Fibroblast of upper back skin (primary cell): ENCODE measurements around the gene SLC13A5.
A peak's percentile ranks its signal among the peaks of the same experiment; 100 is the strongest.
"Not testable (repeated sequence)": the region's sequence is repeated elsewhere in the genome, so short reads cannot be mapped to it uniquely, and the experiment has no call there.

ENCODE experiments used
- DNase-seq: peaks from one replicate; pipeline ENCODE4 v3.0.0-alpha.2; 2013

Gene SLC13A5

DNA sequence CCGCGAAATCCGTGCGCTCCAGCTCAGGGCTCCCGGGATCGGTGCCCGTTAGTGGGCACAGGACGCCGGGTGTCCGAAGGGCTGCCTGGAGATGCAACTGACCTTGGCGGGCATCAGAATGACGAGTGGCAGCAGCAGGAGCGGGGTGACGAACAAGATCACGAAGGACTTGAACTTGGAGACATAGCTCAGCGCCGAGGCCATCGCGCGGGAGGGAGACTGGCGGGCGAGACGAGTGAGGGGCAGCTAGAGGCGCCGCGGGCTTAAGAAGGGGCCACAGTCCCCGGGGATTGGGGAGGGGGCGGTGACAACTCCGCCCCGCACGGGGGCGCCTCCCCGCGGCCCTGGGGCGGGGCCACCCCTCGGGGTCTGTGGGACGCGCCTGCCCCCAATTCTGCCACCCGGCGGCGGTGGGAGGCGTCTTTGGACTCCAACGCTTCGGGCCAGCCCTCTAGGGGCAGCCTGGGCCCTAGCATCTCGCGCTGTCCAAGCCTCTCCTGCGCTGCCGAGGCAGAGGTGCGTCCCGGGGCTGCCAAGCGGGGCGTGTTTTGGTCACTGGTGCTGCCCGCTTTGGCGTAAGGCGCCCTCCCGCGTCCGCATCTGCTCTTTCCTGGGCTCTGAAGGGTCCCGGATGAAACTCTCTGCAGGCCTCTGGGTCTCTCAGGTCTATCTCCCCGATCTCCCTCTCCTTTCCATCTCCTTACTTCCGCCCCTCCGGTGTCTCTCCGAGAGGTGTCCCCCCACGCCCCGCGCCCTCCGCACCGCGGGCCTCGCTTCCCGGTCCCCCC is at the start of gene SLC13A5:
SLC13A5 (minus strand) TSS at position 240 of the 788 bp plus-strand sequence; CDS start at position 204, 36 bp downstream.
- peak; percentile 41 for DNase-seq

DNA sequence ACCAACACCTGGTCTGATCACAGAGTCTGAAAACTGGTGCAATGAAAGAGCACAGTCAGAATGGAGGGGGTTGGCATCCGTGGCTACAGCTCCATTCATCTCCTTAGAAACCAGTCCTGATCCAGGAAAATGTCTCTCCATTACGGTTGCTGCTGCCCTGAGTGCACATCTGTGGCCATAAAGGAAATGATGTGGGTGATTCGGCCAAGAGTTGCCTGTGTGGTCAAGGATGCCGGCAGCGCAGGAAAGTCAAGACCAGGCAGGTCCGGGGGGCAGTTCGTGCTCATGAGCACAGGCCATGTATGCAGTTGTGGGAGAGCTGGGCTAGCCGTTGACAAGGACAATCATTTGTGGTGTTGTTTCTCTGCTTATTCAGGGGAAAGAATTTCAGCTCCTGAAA is 48.6 kb upstream of the SLC13A5 start:
- no peak for DNase-seq

DNA sequence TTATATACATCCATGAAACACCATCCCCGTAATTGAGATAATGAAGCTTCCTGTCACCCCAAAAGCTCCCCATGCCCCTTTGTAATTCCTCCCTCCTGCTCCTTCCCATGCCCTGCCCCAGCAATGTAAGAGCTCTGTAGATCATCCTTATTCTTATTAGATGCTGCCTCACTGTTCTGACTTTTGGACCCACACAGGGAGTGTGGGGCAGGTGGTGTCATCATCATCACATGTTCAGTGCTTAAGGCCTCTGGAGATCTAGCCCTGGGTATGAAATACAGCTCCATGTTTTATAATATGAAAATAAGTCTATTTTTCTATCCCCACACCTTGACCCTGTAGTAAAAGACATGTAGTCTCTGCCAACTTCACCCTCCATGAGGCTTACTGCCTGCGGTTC is 44.6 kb upstream of the SLC13A5 start:
- no peak for DNase-seq

DNA sequence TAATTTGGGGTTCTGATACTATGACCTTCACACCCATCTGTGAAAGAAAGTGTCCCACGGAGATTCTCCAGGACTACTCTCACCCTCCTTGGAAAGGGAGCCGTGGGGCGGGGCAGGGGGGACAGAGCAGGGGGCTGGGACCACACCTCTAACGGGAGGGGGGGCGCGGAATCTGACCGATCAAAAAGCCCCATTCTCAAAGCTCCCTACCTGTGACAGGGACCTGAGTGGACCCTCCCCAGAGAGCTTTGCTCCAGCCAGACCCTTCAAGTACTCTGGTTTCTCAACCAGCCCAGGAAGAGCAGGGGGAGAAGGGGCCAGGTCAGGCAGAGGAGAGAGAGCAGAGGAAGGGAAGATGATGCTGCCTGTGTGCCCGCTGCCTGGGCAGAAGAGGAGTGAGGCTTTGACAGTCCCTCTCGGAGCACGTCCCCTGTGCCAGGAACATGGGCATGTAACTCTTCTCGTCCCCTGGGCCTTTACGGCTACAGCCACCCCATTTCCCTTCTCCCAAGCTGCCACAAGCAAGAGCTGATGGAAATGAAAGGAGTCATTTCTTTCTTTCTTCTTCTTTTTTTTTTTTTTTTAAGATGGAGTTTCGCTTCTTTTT is 43.4 kb upstream of the SLC13A5 start:
- DNase-seq: no peak

DNA sequence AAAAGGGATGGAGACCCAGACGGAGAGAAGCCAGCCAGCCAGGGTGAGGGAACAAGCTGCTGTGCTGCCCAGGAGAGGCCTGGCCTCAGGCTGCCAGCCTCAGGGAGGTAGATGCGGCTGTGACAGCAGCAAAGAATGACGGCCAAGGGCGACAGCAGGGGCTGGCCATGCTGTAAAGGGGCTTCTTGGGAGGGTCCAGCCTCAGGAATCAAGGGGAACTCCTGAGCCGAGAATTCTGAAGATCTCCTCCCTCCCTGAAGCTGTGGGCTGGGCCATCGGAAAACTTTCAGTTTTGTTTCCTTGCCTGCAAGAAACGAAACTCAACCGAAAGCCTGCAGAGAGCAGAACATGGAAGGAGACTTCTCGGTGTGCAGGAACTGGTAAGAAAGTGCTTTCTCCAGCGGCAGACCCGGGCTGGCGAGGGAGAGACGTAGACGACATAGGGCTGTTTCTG is 42.6 kb upstream of the SLC13A5 start, which contains the start of gene XAF1:
XAF1 (plus strand) TSS at position 316 of the 454 bp plus-strand sequence; CDS start at position 349, 33 bp downstream.
- peak; percentile 41 for DNase-seq

DNA sequence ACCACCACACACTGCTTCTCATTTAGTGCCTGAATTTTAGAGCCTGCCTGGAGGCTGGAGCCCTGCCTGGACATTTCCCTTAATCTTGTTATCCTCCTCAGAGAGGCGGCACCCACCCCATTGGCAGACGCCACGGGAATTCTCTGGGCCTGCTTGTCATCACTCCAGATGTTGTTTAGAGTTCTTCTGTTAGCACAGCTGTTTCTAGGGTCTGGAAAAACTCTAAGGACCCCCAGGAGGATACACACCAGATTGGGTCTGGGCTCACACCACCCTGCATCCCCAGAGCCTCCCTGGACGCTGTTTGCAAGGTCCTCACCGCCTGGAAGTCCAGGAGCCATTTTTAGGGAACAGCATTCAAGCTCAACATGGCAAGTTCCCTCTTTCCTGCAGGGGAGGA is 42.1 kb upstream of the SLC13A5 start:
- DNase-seq: peak; percentile 43

DNA sequence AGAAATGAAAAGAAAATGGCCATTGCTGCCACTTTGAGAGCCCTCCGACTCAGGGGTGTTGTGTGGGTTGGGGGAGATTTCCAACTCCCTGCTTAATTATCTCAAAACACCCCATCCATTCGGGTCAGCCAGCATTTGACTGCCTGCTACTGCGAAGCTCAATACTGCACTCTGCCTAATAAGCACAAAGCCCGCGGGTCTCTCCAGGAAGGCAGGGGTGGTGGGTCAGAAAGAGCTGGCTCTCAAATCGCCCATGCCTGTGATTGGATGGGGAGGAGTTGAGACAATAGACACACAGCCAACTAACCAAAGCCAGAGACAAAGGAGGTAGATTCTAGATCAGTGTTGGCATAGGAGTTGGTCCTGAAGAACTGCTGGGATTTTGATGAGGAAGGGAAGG is 40.4 kb upstream of the SLC13A5 start:
- DNase-seq: peak; percentile 15

DNA sequence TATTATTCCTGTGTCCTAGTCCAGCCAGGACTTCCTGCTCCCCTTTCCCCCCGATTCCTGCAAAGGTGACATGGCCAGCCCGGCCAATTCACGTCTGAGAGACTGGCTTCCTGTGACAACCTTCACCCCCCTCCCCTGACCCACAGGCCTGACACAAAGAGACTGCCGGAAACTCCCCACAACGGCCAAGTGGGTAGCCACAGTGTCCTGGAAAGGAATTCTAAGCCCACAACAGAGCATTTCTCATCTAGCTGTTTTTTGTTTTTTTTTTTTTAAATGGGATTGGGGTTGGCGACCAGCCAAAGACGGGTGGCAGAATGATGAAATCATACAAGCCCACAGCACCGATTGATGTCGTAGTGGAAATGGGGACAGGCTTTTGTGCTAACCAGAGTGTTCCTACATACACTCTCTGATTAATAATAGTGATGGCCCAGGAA is 39.9 kb upstream of the SLC13A5 start:
- peak; percentile 96 for DNase-seq

DNA sequence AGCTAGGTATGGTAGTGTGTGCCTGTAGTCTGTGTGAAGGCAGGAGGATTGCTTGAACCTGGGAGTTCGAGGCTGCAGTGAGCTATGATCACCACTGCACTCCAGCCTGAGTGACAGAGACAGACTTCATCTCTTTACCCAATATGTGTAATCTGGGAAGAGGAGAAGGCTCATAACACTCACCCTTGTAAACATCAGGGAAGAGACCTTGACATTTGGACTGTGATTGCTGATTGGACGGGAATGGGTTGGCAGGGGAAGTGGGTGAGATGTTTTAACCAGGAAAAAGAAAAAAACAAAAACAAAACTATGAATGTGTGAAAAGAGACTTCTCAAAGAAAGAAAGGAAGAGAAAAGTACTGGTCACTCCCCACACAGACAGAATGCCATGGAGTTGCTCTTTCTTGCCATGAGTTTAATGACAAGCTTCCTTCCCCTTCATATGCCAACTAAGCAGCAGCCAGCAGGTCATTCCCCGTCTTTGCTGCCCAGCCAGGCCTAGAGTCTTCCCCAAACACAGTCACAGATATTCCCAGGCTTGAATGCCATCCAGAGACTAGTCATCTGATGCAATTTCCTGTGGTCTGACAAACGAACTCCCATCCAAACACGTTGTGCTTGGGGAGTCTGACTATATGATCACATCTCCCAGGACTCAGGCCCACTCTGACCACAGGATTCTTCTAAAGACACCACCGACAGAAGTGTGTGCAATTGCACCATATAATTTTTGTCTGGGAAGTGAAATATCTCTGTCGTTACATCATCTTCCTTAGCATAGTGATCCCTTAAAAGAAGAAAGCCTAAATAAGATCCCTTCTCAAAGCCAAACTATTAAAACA is 39.1 kb upstream of the SLC13A5 start:
- peak; percentile 100 for DNase-seq

DNA sequence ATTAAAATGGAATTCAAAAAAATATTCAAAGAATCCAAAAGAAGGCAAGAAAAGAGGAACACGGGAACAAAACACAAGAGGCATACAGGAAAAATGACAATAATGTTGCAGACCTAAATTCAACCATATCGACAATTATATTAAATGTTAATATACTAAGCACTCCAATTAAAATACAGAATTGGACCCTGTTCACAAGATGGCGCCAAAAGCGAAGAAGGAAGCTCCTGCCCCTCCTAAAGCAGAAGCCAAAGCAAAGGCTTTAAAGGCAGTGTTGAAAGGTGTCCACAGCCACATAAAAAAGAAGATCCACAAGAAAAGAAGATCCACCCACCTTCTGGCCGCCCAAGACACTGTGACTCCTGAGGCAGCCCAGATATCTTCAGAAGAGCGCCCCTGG is 36.4 kb upstream of the SLC13A5 start:
- DNase-seq: peak; percentile 47

DNA sequence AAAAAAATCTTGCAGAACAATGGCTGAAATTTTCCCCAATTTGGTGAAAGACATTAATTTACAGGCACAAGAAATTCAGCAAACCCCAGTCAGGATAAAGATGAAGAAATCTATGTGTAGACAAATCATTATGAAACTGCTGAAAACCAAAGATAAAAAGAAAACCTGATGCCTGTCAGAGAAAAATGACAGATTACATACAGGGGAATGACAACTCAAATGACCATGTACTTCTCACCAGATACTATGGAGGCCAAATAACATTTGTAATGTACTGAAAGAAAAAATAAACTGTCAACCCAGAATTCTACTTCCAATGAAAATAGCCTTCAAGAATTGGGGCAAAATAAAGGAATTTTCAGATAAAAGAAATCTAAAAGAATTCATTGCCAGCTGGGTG is 35.4 kb upstream of the SLC13A5 start:
- DNase-seq: no peak

DNA sequence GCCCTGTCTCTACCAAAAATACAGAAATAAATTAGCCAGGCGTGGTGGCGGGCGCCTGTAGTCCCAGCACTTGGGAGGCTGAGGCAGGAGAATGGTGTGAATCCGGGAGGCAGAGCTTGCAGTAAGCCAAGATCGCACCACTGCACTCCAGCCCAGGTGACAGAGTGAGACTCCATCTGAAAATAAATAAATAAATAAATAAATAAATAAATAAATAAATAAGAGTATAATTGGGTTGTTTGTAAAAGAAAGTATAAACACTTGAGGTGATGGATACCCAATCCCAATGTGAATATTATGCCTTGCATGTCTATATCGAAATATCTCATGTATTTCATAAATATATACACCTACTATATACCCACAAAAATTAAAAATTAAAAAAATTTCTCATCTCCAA is 33.5 kb upstream of the SLC13A5 start:
- not testable (repeated sequence) for DNase-seq

DNA sequence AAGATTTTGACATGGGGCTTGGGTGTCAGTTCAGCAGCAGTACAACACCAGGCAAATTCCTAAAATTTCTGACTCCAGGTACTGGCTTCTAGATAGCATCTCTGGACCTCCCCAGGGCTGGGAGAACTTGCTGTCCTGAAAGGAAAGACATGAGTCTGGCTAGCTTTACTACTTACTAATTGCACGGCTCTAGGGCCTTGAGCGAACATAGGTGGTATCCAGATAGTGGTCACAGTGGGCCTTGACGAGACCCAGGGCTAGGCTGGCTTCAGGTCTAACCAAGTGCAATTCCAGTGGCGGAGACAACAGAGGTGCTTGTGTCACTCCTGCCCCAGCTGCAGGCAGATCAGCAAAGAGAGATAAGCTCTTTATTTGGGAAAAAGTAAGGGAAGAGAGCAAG is 16.4 kb upstream of the SLC13A5 start:
- no peak for DNase-seq

DNA sequence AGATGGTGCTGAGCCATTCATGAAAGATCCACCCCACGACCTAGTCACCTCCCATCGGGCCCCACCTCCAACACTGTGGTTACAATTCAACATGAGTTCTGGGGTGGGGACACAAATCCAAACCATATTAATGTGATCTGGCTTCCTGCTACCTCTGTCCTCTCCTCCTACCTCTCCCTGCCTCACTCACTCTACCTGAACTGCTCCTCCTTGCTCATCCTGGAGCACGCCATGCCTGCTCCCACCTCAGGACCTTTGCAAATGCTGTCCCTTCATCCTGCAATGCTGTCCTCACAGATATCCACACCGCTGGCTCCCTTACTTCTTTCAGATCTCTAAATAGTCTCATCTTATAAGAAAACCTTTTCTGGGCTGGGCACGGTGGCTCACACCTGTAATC is 10.8 kb upstream of the SLC13A5 start:
- no peak for DNase-seq

DNA sequence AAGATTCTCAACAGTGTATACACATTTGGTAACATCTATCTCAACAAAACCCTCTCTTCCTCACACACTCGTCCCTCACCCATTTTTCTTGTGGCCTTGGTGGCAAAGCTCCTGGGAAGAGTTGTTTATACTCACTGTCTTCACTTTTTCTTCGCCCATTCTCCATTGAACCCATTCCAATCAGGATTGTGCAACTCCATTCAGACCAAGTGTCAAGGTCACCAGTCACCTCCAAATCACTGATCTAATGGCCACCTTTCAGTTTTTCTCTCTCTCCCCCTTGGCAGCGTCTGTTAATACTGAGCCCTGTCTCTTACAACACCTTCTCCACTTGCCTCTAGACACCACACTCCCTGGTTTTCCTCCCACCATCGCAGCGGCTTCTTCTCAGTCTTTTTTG is 8.6 kb upstream of the SLC13A5 start:
- no peak for DNase-seq

DNA sequence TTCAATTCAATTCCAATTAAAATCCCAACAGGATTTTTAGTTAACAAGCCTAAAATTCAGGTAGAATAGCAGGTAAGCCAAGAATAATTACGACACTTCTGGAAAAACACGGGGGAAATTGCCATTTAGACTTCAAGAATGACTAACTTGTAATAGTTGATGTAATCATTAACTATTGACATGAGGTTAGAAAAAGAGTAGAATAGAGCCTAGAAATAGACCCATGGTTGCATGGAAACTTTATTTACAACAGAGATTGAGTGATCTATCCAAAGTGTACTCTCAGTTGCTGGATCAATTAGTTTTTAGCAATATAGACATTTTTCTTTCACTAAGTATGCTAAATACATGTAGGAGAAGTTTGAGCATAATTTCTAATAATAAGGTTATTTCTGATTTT is 3.6 kb upstream of the SLC13A5 start:
- DNase-seq: no peak

DNA sequence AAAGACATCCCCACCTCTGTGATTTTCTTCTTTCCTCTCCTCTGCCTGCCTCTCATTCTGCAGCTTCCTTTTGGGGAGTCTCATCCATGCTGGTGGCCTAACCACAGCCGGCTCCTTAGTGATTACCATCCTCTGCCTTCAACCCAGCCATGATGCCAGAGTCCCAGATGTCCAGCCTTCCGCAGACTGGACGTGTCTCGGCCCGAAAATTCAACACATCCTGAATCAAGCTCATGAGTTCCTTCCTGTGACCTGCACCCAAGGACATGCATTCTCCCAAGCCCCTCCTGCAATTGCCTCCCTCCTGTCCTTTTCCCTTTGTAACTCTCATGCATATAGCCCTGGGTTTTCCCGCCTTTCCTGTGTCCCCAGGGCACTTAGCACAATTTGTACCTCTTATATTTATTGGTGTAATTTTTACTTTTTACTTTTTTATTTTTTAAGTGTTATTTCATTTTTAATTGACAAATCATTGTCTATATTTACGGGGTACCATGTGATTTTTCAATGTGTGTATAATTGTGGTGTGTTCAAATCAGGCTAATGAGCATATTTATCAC is 1.2 kb upstream of the SLC13A5 start:
- no peak for DNase-seq

DNA sequence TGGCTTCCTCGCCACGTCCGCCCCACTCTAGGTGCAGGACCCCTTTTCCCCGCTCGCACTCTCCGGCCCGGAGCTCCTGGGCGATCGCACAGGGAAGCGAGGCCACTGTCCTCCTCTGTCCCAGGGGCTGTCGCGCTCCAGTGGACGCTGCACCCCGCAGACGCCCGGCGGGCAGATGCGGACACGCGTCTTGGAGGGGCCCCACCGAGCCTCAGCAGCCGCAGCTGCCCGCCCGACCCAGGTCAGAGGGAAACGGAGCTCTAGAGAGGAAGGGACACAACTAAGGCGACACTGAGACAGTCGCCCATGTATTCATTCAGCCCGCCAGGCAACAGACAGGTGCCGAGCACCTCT is 726 bp upstream of the SLC13A5 start:
- DNase-seq: no peak

DNA sequence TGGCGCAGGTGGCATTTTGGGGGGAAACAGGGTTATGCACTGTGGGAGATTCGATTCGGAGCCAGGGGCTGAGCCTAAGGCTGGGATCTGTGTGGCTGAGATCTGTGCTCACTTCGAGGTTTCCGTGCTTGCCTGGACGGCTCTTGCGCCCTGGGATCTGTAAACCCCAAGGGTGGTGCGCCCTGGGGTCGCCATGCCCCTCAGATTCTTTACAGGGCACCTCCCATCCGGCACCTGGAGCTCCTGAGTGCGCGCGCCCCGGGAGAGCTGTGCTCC is 377 bp downstream of the SLC13A5 start:
- DNase-seq: no peak

DNA sequence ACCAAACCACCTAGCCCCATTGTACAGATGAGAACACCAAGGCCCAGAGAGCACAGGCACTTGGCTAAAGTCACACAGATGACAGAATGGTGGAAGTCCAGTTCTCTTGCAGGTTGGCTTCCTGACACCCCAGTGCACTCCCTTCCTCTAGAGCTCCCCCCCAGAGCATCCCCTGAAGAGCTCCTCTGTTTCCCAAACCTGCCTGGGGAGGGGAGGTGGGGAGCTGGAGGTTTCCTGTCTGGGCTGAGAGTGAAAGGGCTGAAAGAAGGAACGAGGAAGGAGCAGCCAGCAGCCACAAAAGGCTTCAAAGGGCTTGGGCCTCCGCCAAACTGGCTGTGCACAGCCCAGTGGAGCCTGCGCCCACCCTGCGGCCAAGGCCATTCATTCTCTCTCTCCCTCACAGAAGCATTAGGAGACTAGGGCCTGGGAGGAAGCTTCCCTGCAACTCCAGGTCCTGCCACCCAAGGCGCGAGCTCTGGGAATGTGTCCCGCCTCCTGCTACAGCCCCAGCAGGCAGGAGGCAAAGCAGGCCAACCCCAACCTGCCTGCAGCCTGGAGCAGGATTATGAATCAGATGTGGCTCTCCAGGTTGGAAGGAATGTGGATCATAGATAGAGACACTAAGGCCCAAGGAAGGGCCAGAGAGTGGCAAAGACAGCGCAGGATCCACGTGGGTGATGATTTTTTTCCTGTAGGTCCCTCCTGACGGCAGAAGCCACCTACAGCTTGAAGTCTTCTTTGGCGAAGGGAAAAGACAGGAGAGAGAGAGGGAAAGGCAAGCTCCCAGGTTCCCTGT is 913 bp downstream of the SLC13A5 start:
- peak; percentile 69 for DNase-seq

DNA sequence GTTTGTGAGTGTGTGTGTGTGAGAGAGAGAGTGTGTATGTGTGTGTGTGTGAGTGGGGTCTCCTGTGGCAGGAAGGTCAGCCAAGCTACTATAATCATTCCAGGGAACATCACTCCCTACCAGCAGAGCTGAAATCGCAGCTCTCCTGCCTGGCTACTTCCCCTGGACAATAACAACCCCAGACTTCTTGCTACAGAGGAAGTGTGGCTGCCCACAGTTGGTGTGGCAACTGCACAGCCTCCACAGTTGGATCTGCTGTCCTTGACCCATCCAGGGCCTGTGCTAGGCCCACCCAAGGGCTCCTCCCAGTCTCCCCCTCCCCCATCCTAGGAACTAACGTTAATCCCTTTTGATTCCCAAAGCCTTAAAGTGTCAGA is 1.5 kb downstream of the SLC13A5 start:
- DNase-seq: no peak

DNA sequence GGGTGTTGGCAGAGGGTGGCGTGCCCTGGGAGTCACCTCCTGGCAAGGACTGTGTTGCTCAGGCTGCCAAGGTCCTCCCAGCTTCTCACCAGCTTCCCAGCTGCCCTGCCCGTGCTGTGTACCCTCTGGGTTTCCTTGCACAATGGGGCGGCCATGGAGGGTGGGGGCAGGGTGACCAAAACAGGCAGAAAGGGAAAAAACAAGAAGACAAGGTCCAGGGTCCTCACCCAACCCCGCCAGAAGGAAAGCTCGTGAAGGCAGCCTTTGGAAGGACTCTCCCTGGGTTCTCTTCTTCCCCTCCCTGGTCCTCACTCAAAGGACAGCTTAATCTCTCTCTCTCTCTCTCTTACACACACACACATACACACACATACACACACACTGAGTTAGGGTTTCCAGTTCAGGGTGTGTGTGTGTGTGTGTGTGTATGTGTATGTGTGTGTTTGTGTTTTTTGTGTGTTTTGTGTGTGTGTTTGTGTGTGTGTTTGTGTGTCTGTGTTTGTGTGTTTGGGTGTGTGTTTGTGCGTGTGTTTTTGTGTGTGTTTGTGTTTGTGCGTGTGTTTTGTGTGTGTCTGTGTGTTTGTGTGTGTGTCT is 2.0 kb downstream of the SLC13A5 start:
- DNase-seq: no peak
